Measurements from ENCODE around the gene ZCWPW2. TPM values are rescaled to one million over a fixed set of nuclear protein-coding genes. Genes with fewer than 3 reads are reported as not detected.

The ZCWPW2 gene
- total and polyA plus RNA-seq, 12 donors: 0.71 to 4.0 (median 2.4) TPM

GRCh38 chr3:28544236-28544635 is 195.7 kb downstream of the ZCWPW2 start:
- intact Hi-C loops (cut with DNase I): no loop called here
- no peak overlapping the region for H3K27ac ChIP-seq
- no peak overlapping the region for H3K4me3 ChIP-seq
- ATAC-seq (no peak), DNase-seq (no peak)
- no peaks in the 10 kb centered on the region for H3K36me3 ChIP-seq
- H3K4me1 ChIP-seq: no peaks in the 10 kb centered on the region
- H3K9me3 ChIP-seq: peaks cover 0 to 27% (median 3%) of the 10 kb centered on the region in 11 donors
- no peaks in the 10 kb centered on the region for H3K27me3 ChIP-seq
- no peak for TF ChIP-seq CTCF (IDR thresholded peaks at IDR 0.05)
- 89 to 93% methylated on average over 3 of the region's 3 CpGs for WGBS, 2 donors

GRCh38 chr3:28544831-28545230 is 196.3 kb downstream of the ZCWPW2 start:
- intact Hi-C loops (cut with DNase I): no loop called here
- Histone ChIP-seq H3K4me1 (no peaks in the 10 kb centered on the region), H3K9me3 (peaks cover 0 to 24% (median 3%) of the 10 kb centered on the region in 11 donors), H3K27ac (no peak overlapping the region), H3K27me3 (no peaks in the 10 kb centered on the region), H3K36me3 (no peaks in the 10 kb centered on the region), H3K4me3 (no peak overlapping the region)
- DNase-seq (no peak), ATAC-seq (no peak)
- TF ChIP-seq CTCF (IDR thresholded peaks at IDR 0.05): no peak
- WGBS, 2 donors: 87 to 88% methylated on average over 1 of the region's 1 CpG

GRCh38 chr3:28547677-28548076 is 199.2 kb downstream of the ZCWPW2 start:
- intact Hi-C loops (cut with DNase I): no loop called here
- no peak for ATAC-seq
- Histone ChIP-seq H3K27ac (no peak overlapping the region), H3K4me3 (no peak overlapping the region), H3K36me3 (no peaks in the 10 kb centered on the region), H3K4me1 (no peaks in the 10 kb centered on the region), H3K9me3 (peaks cover 0 to 5% (median 0%) of the 10 kb centered on the region in 11 donors), H3K27me3 (no peaks in the 10 kb centered on the region)
- TF ChIP-seq CTCF (IDR thresholded peaks at IDR 0.05): no peak
- 92 to 95% methylated on average over 2 of the region's 2 CpGs for WGBS, 2 donors
- DNase-seq: no peak

GRCh38 chr3:28553175-28553574 is 204.7 kb downstream of the ZCWPW2 start:
- ATAC-seq: no peak
- WGBS, 2 donors: 59 to 61% methylated on average over 3 of the region's 3 CpGs

More at GRCh38 chr3:28553175-28553574, 204.7 kb downstream of the ZCWPW2 start:
- no peak overlapping the region for H3K27ac ChIP-seq
- H3K4me1 ChIP-seq: no peaks in the 10 kb centered on the region
- no peaks in the 10 kb centered on the region for H3K27me3 ChIP-seq
- peaks cover 0 to 4% (median 0%) of the 10 kb centered on the region in 11 donors for H3K9me3 ChIP-seq
- H3K4me3 ChIP-seq: no peak overlapping the region
- TF ChIP-seq CTCF (IDR thresholded peaks at IDR 0.05): no peak
- H3K36me3 ChIP-seq: no peaks in the 10 kb centered on the region
- intact Hi-C loops (cut with DNase I): no loop called here
- no peak for DNase-seq
